Fibroblast of the aortic adventitia (primary cell): ENCODE measurements around the gene MUCL3. TPM values are rescaled to one million over a fixed set of nuclear protein-coding genes. Genes with fewer than 3 reads are reported as not detected.
"Not testable (repeated sequence)": the region's sequence is repeated elsewhere in the genome, so short reads cannot be mapped to it uniquely, and the experiment has no call there.

Experiments
- DNase-seq: peaks from one replicate; pipeline ENCODE4 v3.0.0-alpha.2; 2010; ENCODE audit warnings: low read depth
- H3K4me3 ChIP-seq: 2 replicates; pipeline ENCODE4 v1.5.1; 2011; ENCODE audit warnings: low read depth, mild to moderate bottlenecking, control low read depth, low read length, moderate library complexity
- total RNA-seq: library from RNA; depleted of rRNA; stranded (reverse); fragments of >200 nt; gene quantifications from 2 replicates; pipeline ENCODE4 v1.2.3, GENCODE V29; 2012; ENCODE audit warnings: low replicate concordance
- TF ChIP-seq, protein P1 (sequence below): IDR thresholded peaks from 2 replicates; pipeline ENCODE4 v1.5.1; 2011; ENCODE audit warnings: mild to moderate bottlenecking, low read length, control low read depth, inconsistent platforms; ENCODE audit not compliant: insufficient read depth

MUCL3 gene
- total RNA-seq, 1 donor = under 0.01 TPM

DNA sequence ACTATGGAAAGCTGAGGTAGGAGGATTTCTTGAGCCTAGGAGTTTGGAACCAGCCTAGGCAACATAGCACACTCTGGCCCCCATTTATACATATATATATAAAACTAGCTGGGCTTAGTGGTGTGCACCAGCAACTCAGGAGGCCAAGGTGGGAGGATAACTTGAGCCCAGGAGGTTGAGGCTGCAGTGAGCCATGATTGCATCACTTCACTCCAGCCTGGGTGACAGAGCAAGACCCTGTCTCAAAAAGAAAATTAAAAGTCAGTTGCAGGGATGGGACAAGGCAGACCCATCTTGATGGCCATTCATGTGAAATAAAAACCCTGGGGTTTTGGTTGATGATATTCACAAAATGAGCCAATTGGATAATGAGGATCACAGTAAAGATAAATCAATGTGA, 39.3 kb upstream of the MUCL3 start:
- no peak for DNase-seq
- TF ChIP-seq, protein P1, sequence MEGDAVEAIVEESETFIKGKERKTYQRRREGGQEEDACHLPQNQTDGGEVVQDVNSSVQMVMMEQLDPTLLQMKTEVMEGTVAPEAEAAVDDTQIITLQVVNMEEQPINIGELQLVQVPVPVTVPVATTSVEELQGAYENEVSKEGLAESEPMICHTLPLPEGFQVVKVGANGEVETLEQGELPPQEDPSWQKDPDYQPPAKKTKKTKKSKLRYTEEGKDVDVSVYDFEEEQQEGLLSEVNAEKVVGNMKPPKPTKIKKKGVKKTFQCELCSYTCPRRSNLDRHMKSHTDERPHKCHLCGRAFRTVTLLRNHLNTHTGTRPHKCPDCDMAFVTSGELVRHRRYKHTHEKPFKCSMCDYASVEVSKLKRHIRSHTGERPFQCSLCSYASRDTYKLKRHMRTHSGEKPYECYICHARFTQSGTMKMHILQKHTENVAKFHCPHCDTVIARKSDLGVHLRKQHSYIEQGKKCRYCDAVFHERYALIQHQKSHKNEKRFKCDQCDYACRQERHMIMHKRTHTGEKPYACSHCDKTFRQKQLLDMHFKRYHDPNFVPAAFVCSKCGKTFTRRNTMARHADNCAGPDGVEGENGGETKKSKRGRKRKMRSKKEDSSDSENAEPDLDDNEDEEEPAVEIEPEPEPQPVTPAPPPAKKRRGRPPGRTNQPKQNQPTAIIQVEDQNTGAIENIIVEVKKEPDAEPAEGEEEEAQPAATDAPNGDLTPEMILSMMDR = no peak

DNA sequence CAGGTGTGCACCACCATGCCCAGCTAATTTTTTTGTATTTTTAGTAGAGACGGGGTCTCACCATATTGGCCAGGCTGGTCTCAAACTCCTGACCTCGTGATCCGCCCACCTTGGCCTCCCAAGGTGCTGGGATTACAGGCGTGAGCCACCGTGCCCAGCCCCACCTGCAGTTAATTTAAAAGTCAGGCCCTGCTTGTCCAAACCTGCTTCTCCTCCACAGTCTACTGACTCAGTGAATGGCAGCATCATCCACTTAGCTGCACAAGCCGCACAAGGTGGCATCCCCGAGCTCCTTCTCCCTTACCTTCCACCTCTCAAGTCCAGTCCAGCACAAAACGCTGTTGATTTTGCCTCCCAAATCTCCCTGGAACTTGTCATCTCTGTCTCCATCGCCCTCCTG, 38.6 kb upstream of the MUCL3 start:
- DNase-seq, H3K4me3 ChIP-seq: not testable (repeated sequence)

More for the DNA sequence above, 39.3 kb upstream of the MUCL3 start:
- H3K4me3 ChIP-seq = no peak overlapping the region

DNA sequence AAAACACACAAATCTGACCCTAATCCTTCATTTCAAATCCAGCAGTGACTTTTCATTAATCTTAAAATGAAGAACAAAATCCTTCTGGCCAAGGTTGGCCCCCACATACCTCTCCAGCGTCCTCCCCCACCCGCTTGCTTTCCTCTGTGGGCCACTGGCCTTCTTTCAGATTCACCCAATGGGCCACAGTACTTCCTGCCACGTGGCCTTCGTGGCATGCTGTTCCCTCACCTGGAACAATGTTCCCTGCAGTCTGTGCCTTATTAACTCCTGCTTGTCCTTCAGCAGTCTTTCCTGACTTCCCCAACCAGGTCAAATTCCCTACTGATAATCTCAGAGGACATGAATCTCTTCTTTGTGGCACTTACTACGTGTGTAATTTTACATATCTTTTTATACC, 38.1 kb upstream of the MUCL3 start:
- TF ChIP-seq, protein P1 = no peak
- H3K4me3 ChIP-seq = no peak overlapping the region

DNA sequence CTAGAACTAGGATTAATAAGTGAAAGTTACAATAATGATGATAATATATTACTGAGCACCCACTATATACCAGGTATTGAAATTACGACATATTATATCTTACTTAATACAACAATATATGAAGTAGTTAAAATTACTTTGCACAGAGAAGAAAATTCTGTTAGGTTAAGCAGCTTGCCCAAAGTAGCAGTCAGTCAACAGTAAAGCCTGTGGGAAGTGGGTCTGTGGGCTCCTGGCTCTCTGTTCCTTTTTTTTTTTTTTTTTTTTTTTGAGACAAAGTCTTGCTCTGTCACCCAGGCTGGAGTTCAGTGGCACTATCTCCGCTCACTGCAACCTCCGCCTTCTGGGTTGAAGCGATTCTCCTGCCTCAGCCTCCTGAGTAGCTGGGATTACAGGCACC, 37.5 kb upstream of the MUCL3 start:
- H3K4me3 ChIP-seq = no peak overlapping the region
- TF ChIP-seq, protein P1 = no peak
- no peak for DNase-seq

More for the DNA sequence above, 38.1 kb upstream of the MUCL3 start:
- DNase-seq = no peak

DNA sequence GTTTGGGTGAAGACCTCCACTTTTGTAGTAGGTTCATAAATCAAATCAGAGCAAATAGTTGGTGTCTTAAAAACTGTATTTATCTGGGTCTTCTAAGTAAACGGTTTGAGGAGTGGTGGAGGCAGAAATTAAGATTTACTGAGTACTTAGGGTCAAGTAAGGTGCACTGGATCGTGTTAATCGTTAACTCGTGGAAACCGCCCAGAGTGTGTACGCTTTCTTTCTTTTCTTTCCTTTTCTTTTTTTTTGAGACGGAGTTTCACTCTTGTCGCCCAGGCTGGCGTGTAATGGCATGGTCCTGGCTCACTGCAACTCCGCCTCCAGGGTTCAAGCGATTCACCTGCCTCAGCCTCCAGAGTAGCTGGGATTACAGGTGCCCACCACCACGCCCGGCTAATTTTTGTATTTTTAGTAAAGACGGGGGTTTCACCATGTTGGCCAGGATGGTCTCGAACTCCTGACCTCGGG, 33.4 kb upstream of the MUCL3 start:
- peak overlapping the region; percentile 61 for H3K4me3 ChIP-seq
- not testable (repeated sequence) for DNase-seq

DNA sequence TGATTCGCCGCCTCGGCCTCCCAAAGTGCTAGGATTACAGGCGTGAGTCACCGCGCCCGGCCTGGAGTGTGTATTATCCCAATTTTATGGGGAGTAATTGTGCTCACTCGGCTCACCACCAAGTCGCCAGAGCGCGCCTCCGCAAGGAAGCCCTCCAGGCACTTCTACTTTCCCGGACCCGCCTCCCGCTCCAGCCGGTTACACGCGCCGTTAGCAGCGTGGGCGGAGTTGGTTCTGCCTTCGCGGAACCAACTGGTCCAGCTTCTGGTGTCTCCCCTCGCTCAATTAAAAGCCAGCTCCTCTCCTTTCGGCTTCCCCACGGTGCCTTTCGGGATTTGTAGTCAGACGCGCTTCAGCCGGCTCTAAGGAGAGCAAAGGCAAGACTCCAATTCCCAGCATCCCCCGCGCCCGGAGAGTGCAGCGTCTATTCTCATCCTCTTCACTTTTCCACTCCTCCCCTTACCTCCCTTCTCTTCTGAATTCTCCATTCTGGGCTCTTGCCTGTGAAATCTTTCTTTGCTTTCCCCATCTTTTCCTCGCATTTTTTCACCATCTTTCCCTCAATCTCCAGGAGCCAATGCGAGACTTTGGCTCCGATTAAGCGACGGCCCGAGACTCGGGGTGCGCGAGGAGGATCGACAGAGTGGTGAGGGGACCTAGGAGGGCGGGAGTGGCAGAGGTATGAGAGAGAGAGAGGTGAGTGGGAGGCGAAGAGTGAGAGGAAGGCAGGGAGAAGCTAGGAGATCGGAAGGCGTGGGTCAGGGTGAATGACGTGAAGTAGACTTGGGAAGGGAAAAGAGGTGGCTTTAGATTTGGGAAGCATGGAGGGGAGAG, 32.8 kb upstream of the MUCL3 start, which contains the start of gene GTF2H4:
Gene GTF2H4 (plus strand): TSS at position 450 of the 834 bp plus-strand sequence.
- TF ChIP-seq, protein P1 = no peak
- DNase-seq = peak; percentile 99
- peak within 1 kb of the TSS; percentile 88 for H3K4me3 ChIP-seq

DNA sequence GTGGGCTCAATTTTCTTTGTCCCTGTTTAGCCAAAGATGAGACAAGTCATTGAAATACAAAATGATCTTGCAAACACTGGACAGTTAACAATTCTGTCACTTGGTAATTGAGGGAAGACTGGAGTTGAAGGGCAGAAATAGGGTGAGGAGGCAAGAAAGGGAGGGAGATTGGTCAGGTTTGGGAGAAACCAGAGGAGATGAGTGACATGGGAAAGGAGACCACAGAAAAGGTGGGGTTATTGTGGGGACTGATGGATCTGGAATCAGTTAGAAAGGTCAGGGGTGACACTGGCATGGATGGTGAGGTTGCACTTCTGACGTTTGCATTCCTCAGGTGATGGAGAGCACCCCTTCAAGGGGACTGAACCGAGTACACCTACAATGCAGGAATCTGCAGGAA, 32.1 kb upstream of the MUCL3 start:
- no peak for DNase-seq
- peak overlapping the region; percentile 88 for H3K4me3 ChIP-seq
- TF ChIP-seq, protein P1 = no peak

DNA sequence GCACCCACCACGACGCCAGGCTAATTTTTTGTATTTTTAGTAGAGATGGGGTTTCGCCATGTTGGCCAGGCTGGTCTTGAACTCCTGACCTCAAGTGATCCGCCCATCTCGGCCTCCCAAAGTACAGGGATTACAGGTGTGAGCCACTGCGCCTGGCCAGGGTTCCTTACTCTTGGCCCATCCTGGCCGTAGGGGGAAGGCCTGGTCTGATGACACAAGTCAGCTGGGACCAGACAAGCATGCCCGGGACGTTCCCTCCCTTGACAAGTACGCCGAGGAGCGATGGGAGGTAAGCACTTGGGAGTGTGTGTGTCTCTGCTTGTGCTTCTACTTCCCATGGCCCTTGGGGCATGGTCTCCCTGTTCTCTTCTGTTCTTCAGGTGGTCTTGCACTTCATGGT, 30.3 kb upstream of the MUCL3 start:
- not testable (repeated sequence) for DNase-seq, H3K4me3 ChIP-seq
